Trophoblast cell (in vitro differentiated cells and primary cell): Measurements from ENCODE around the gene SLC22A6.

Source experiments
- DNase-seq, 2 donors: peaks; one replicate each; pipeline ENCODE4 v3.0.0-alpha.2; 2016
- H2AFZ ChIP-seq: 2 replicates; pipeline ENCODE4 v1.6.1; 2013; ENCODE audit warnings: low read length, moderate library complexity, mild to moderate bottlenecking; ENCODE audit not compliant: insufficient read depth, poor library complexity
- H2AK5ac ChIP-seq: 2 replicates; pipeline ENCODE4 v1.6.1; 2013; ENCODE audit warnings: mild to moderate bottlenecking, low read length
- H2BK120ac ChIP-seq: 2 replicates; pipeline ENCODE4 v1.6.1; 2013; ENCODE audit warnings: low read length, mild to moderate bottlenecking, moderate library complexity; ENCODE audit not compliant: insufficient read depth, poor library complexity
- H2BK12ac ChIP-seq: 2 replicates; pipeline ENCODE4 v1.6.1; 2013; ENCODE audit warnings: mild to moderate bottlenecking, low read length, moderate library complexity
- H2BK5ac ChIP-seq: 2 replicates; pipeline ENCODE4 v1.6.1; 2013; ENCODE audit warnings: low read length, low read depth, moderate library complexity, mild to moderate bottlenecking; ENCODE audit not compliant: poor library complexity
- H3K14ac ChIP-seq: 2 replicates; pipeline ENCODE4 v1.6.1; 2013; ENCODE audit warnings: mild to moderate bottlenecking, low read length
- H3K18ac ChIP-seq: 2 replicates; pipeline ENCODE4 v1.6.1; 2013; ENCODE audit warnings: mild to moderate bottlenecking, low read length
- H3K23ac ChIP-seq: 2 replicates; pipeline ENCODE4 v1.6.1; 2013; ENCODE audit warnings: low read length
- H3K27ac ChIP-seq: 2 replicates; pipeline ENCODE4 v1.5.1; 2013; ENCODE audit warnings: low read depth, mild to moderate bottlenecking, inconsistent platforms, low read length, moderate library complexity
- H3K27me3 ChIP-seq: 2 replicates; pipeline ENCODE4 v1.6.1; 2013; ENCODE audit warnings: inconsistent platforms, mild to moderate bottlenecking, low read length, moderate library complexity; ENCODE audit not compliant: insufficient read depth
- H3K36me3 ChIP-seq, 2 experiments: 1 replicate in 1 of 2; 2 replicates in 1 of 2; pipeline ENCODE4 v1.6.1; 2013; ENCODE audit warnings: low read length in 2 of 2, mild to moderate bottlenecking in 2 of 2, moderate library complexity in 1 of 2; ENCODE audit not compliant: insufficient read depth in 2 of 2, control insufficient read depth in 1 of 2
- H3K4ac ChIP-seq: 2 replicates; pipeline ENCODE4 v1.6.1; 2013; ENCODE audit warnings: low read depth, mild to moderate bottlenecking, low read length, moderate library complexity
- H3K4me1 ChIP-seq, 2 experiments: 1 replicate in 1 of 2; 2 replicates in 1 of 2; pipeline ENCODE4 v1.6.1; 2013; ENCODE audit warnings: low read length in 2 of 2, mild to moderate bottlenecking in 2 of 2, moderate library complexity in 1 of 2; ENCODE audit not compliant: insufficient read depth in 2 of 2, control insufficient read depth in 1 of 2
- H3K4me2 ChIP-seq: 2 replicates; pipeline ENCODE4 v1.6.1; 2013; ENCODE audit warnings: inconsistent platforms, mild to moderate bottlenecking, low read length, moderate library complexity
- H3K4me3 ChIP-seq: 2 replicates; pipeline ENCODE4 v1.5.1; 2013; ENCODE audit warnings: mild to moderate bottlenecking, low read depth, low read length, inconsistent platforms
- H3K79me1 ChIP-seq: one replicate; pipeline ENCODE4 v1.6.1; 2013; ENCODE audit warnings: low read length
- H3K79me2 ChIP-seq: 2 replicates; pipeline ENCODE4 v1.6.1; 2013; ENCODE audit warnings: low read length, mild to moderate bottlenecking; ENCODE audit not compliant: control insufficient read depth, insufficient read depth, poor library complexity
- H3K9ac ChIP-seq: 2 replicates; pipeline ENCODE4 v1.6.1; 2013; ENCODE audit warnings: mild to moderate bottlenecking, low read length
- H3K9me3 ChIP-seq: 2 replicates; pipeline ENCODE4 v1.6.1; 2013; ENCODE audit warnings: low read depth, mild to moderate bottlenecking, control low read depth, inconsistent platforms, low read length; ENCODE audit not compliant: insufficient read depth
- H4K12ac ChIP-seq: 2 replicates; pipeline ENCODE4 v1.6.1; 2013; ENCODE audit warnings: low read depth, mild to moderate bottlenecking, low read length, moderate library complexity
- H4K8ac ChIP-seq: 2 replicates; pipeline ENCODE4 v1.6.1; 2013; ENCODE audit warnings: low read depth, mild to moderate bottlenecking, low read length, moderate library complexity
- H4K91ac ChIP-seq: one replicate; pipeline ENCODE4 v1.6.1; 2013; ENCODE audit warnings: low read depth, mild to moderate bottlenecking, low read length, moderate library complexity
- WGBS: extraction: QIAGEN DNeasy Blood & Tissue Kit; methylation state at CpG from one replicate; pipeline ENCODE4 v1.1.7; 2013; ENCODE audit warnings: missing lambda C conversion rate; ENCODE audit not compliant: insufficient read length, insufficient coverage; ENCODE audit errors: extremely low coverage; 5-methylcytosine and 5-hydroxymethylcytosine counted together

The SLC22A6 gene

GRCh38 chr11:63015521-63016215 is 30.9 kb upstream of the SLC22A6 start, which contains the start of gene SLC22A8:
SLC22A8 (minus strand) TSS chr11:63015841; CDS start chr11:63014958, 883 bp downstream.
- Histone ChIP-seq H3K4me1 (peaks cover 0 to 4% of the 10 kb centered on the region in 2 experiments), H2AK5ac (no peak within 1 kb of the TSS), H4K12ac (no peak within 1 kb of the TSS), H4K91ac (no peak within 1 kb of the TSS), H3K18ac (no peak within 1 kb of the TSS), H2BK120ac (no peak within 1 kb of the TSS), H2BK5ac (no peak within 1 kb of the TSS), H4K8ac (no peak within 1 kb of the TSS), H3K4me2 (no peak within 1 kb of the TSS), H3K79me2 (no peaks in the 10 kb centered on the region), H3K27me3 (no peaks in the 10 kb centered on the region), H3K14ac (no peak within 1 kb of the TSS), H3K27ac (no peak within 1 kb of the TSS), H3K4ac (no peak within 1 kb of the TSS), H2BK12ac (no peak within 1 kb of the TSS), H2AFZ (no peak within 1 kb of the TSS), H3K79me1 (no peaks in the 10 kb centered on the region), H3K9ac (no peak within 1 kb of the TSS), H3K9me3 (peaks cover 1% of the 10 kb centered on the region), H3K4me3 (no peak within 1 kb of the TSS), H3K23ac (no peak within 1 kb of the TSS), H3K36me3 (no peaks in the 10 kb centered on the region)
- no peak for DNase-seq
- no CpG with 5 or more reads among the region's 18 CpGs for WGBS

- no peak overlapping the region for H4K8ac ChIP-seq
- H3K4ac ChIP-seq = no peak overlapping the region
- no peak overlapping the region for H2BK5ac ChIP-seq
- H3K79me1 ChIP-seq = no peaks in the 10 kb centered on the region
- H3K23ac ChIP-seq = no peak overlapping the region
- H2BK12ac ChIP-seq = no peak overlapping the region
- WGBS = no CpG with 5 or more reads among the region's 13 CpGs
- H3K18ac ChIP-seq = no peak overlapping the region
- no peaks in the 10 kb centered on the region for H3K27me3 ChIP-seq
- no peaks in the 10 kb centered on the region for H3K9me3 ChIP-seq
- H4K12ac ChIP-seq = no peak overlapping the region
- H3K14ac ChIP-seq = no peak overlapping the region
- DNase-seq = no peak
- peaks cover 0 to 2% of the 10 kb centered on the region in 2 experiments for H3K4me1 ChIP-seq
- no peaks in the 10 kb centered on the region for H3K36me3 ChIP-seq
- H2BK120ac ChIP-seq = no peak overlapping the region
- no peak overlapping the region for H3K4me2 ChIP-seq
- H3K79me2 ChIP-seq = no peaks in the 10 kb centered on the region
- no peak overlapping the region for H2AK5ac ChIP-seq
- H3K9ac ChIP-seq = no peak overlapping the region
- H3K4me3 ChIP-seq = no peak overlapping the region
- H2AFZ ChIP-seq = no peak overlapping the region
- H3K27ac ChIP-seq = no peak overlapping the region
- no peak overlapping the region for H4K91ac ChIP-seq
These were observed 29.8 kb upstream of the SLC22A6 start for GRCh38 chr11:63014408-63015055.

DNA sequence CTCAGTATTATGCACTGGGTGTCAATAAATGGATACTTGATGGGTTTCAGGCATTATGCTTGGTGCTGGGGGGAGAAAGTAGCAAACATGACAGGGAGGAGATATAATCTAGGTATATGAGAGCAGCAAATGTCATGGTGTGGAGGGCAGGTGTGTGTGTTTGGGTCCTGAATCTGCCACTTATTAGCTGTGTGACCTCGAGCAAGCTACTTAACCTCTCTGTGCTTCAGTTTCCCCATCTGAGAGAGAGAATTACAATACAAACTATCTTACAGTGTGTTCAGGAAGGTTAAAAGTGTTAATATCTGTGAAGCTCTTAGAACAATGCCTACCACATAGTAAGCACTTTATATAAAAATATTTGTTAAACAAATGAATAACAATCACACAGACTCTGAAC is 28.1 kb upstream of the SLC22A6 start:
- no peak overlapping the region for H3K27ac ChIP-seq
- H3K18ac ChIP-seq = no peak overlapping the region
- H4K91ac ChIP-seq = no peak overlapping the region
- no peak overlapping the region for H3K4me2 ChIP-seq
- H3K79me2 ChIP-seq = no peaks in the 10 kb centered on the region
- no peak for DNase-seq
- no peaks in the 10 kb centered on the region for H3K27me3 ChIP-seq
- no peak overlapping the region for H2AFZ ChIP-seq
- no peaks in the 10 kb centered on the region for H3K36me3 ChIP-seq
- no peak overlapping the region for H2AK5ac ChIP-seq
- no peak overlapping the region for H4K8ac ChIP-seq
- H2BK120ac ChIP-seq = no peak overlapping the region
- H3K4ac ChIP-seq = no peak overlapping the region
- no peaks in the 10 kb centered on the region for H3K9me3 ChIP-seq
- no peak overlapping the region for H2BK5ac ChIP-seq
- H3K9ac ChIP-seq = no peak overlapping the region
- no peak overlapping the region for H2BK12ac ChIP-seq
- H3K4me3 ChIP-seq = no peak overlapping the region
- no peak overlapping the region for H4K12ac ChIP-seq
- H3K14ac ChIP-seq = no peak overlapping the region
- no peaks in the 10 kb centered on the region for H3K4me1 ChIP-seq
- H3K79me1 ChIP-seq = no peaks in the 10 kb centered on the region
- WGBS = no CpG with 5 or more reads among the region's 1 CpG
- no peak overlapping the region for H3K23ac ChIP-seq

DNA sequence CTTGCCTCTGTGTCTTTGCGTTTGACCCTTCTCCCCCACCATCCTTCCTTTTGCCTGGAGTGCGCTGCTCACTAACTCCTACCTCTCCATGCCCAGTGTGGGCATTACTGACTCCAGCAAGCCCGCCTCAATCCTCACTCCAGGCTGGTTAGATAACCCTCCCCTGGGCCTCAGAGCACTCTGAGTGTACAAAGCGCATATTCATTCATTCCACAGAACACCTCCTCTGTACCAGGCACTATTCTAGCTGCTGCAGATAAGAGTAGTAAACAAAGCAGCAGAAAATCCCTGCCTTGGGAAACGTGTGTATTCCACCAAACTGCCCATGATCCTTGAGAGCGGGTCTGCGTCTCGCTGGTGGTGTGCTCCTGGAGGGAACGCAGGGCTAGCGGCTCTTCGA is 27.7 kb upstream of the SLC22A6 start:
- H3K27me3 ChIP-seq = no peaks in the 10 kb centered on the region
- H3K4me1 ChIP-seq = no peaks in the 10 kb centered on the region
- H3K9me3 ChIP-seq = no peaks in the 10 kb centered on the region
- no peak overlapping the region for H2BK12ac ChIP-seq
- H3K9ac ChIP-seq = no peak overlapping the region
- no peak for DNase-seq
- no peaks in the 10 kb centered on the region for H3K36me3 ChIP-seq
- no peak overlapping the region for H3K4me2 ChIP-seq
- H3K14ac ChIP-seq = no peak overlapping the region
- no peak overlapping the region for H2BK120ac ChIP-seq
- H3K4ac ChIP-seq = no peak overlapping the region
- no peak overlapping the region for H3K27ac ChIP-seq
- no CpG with 5 or more reads among the region's 11 CpGs for WGBS
- H2BK5ac ChIP-seq = no peak overlapping the region
- H3K18ac ChIP-seq = no peak overlapping the region
- H3K79me2 ChIP-seq = no peaks in the 10 kb centered on the region
- no peak overlapping the region for H2AK5ac ChIP-seq
- no peak overlapping the region for H4K8ac ChIP-seq
- no peak overlapping the region for H3K23ac ChIP-seq
- H3K4me3 ChIP-seq = no peak overlapping the region
- H4K12ac ChIP-seq = no peak overlapping the region
- H2AFZ ChIP-seq = no peak overlapping the region
- no peak overlapping the region for H4K91ac ChIP-seq
- H3K79me1 ChIP-seq = no peaks in the 10 kb centered on the region
